HG03045 (cell line): ENCODE results near the gene CLDN9.
"Not testable (repeated sequence)": the region's sequence is repeated elsewhere in the genome, so short reads cannot be mapped to it uniquely, and the experiment has no call there.

Source experiments
- ATAC-seq: cut with Tn5 transposase; IDR thresholded peaks from one replicate; pipeline ENCODE4 v1.9.1; 2021; ENCODE audit warnings: mild to moderate bottlenecking, moderate library complexity; ENCODE audit not compliant: unreplicated experiment

The CLDN9 gene

DNA sequence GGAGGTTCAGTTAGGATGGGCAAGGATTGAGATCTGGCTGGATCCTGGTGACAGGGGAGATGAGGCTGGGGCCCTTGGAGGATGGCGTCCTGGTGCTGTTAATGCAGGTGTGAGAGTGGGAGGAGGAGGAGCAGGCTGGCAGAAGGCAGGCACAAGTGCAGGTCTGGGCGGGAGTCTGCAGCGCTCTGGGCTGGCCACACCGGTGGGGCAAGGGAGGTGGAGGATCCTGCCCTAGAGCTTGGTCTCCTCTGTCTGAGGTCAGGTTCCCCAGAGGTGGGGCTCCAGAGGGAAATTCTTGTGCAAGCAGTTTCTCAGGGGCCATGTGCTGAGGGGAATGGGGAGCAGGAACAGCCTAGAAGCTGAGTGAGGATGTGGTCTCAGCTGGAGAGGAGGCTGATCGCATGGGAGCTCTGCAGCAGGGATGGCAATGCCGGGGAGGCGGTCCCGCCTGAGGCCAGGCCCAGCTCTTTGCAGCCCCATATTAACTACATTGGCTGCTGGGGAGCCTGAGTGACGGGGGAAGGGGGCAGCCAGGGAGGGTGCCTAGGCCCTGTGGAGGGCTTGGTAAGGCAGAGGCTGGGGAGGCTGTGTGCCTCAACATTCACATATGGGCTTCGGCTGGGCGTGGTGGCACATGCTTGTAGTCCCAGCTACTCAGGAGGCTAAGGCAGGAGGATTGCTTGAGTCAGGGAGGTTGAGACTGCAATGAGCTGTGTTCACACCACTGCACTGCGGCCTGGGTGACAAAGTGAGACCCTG lies 40.0 kb downstream of the CLDN9 start:
- not testable (repeated sequence) for ATAC-seq

DNA sequence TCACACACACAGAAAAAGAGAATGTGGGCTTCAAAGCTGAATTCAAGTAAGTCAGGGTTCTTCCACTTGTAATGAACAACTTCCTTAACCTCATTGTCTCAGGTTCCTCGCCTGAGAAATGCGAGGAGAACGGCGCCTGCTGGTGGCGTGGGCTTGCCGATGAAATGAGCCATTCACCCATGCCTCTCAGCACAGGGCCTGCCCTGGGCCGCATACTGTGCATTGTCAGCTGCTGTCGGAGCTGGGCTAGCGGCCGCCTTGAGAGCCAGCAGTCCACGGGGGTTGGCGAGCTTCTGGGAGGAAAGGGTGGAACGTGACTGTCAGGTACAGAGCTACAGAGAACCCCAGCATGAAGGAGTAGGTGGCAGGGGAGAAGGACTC lies 40.6 kb downstream of the CLDN9 start:
- ATAC-seq = not testable (repeated sequence)

DNA sequence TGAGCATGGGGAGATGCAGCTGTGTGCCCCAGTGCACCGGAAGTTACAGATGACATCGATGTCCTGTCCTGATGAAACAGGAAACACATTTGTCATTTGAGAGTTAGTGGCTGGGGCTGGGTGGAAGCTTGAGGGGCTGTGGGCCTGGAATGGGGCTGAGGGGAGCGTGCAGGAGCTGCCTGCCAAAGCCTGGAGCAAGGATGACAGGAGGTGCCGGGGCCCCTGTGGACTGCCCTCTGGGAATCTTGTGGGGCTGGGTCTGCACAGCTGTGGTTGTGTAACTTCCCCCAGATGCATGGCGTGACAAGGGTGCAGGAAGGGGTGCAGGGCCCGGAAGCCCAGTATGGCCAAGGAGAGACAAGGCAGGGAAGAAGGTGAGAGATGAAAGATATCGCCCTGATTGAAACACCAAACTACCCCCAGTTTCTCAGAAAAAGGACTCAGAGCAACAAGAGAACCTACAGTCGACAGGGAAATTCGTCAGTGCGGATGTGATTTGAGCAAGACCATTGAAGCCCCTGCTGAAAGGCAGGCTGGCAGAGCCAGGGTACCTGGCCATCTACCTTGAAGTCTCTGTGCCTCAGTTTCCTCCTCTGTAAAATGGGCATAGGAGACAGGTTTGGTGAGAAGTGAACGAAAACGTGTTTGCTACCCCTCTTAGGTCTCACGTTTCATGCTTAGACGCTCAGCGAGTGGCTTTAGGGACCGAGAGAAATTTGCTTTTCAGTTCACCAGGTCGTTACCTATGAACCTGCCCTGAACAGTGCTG lies 42.4 kb downstream of the CLDN9 start:
- ATAC-seq = no peak

DNA sequence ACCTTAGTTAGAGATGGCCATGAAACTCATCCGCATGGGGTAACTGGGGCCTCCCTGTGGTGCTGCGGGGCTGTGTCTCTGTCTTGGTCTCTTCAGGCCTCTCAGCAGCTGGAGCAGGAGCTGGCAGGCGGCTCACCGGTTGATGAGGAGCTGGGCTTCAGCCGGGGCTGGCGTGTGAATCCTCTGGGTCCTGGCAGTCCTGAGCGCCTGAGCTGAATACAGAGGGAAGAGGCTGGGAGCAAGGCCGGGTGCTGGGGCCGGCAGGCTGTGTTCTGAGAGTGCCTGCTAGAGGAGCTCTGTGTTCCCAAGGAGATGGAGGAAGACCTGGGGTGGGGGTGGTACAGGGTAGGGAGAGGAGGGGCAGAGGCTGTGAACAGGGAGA lies 43.0 kb downstream of the CLDN9 start:
- ATAC-seq = not testable (repeated sequence)

DNA sequence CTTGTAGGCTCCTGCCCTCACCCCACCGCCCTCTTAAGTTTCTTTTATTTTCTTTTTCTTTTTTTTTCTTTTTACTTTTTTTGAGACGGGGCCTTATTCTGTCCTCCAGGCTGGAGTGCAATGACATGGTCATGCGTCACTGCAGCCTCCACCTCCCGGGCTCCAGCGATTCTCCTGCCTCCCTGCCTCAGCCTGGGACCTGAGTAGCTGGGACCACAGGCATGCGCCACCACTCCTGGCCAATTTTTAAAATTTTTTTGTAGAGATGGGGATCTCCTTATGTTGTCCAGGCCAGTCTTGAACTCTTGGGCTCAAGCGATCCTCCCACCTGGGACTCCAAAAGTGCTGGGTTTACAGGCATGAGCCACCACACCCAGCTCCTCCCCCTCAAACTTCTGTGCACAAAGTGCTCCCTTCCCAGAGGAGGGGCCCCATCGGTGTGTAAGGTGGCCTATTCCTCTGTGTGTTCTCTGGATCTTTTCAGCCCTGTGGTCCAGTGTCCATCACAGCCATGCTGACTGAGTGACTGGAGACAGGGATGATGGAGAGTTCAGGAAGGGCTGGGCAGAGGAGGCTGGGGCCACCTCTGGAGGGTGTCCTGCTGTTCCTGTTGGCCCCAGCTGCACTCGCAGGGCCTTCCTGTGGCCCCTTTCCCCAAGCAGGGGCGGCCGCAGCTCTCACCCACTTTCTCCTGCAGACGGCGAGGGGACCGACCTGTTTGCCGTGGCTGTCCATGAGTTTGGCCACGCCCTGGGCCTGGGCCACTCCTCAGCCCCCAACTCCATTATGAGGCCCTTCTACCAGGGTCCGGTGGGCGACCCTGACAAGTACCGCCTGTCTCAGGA lies 43.8 kb downstream of the CLDN9 start:
- no peak for ATAC-seq

DNA sequence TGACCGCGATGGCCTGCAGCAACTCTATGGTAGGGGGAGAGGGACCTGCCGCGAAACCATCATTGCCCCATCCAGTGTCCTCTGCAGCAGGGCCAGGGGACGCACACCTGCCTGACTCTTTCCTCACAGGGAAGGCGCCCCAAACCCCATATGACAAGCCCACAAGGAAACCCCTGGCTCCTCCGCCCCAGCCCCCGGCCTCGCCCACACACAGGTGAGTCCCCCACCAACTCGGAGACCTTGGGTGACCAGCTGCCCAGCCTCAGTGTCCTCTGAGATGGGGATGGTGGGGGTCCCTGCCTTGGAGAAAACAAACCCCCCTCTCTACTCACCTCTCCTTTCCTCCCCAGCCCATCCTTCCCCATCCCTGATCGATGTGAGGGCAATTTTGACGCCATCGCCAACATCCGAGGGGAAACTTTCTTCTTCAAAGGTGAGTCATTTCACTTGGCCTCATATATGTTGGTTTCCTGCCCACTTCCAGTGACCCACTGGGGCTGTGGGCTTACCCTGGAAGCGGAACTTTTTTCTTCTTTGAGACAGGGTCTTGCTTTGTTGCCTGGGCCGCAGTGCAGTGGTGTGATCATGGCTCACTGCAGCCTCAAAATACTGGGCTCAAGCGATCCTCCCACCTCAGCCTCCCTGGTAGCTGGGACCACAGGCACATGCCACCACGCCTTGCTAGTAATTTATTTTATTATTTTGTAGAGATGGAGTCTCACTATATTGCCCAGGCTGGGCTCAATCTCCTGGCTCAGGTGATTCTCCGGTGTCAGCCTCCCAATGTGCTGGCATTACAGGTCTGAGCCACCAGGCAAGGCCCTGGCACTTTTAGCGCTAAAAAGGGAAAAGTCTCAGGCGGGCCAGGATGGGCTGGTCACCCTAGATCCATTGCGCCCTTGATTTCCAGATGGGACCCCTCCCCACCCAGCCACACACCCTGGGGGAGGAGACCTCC lies 44.7 kb downstream of the CLDN9 start:
- no peak for ATAC-seq

DNA sequence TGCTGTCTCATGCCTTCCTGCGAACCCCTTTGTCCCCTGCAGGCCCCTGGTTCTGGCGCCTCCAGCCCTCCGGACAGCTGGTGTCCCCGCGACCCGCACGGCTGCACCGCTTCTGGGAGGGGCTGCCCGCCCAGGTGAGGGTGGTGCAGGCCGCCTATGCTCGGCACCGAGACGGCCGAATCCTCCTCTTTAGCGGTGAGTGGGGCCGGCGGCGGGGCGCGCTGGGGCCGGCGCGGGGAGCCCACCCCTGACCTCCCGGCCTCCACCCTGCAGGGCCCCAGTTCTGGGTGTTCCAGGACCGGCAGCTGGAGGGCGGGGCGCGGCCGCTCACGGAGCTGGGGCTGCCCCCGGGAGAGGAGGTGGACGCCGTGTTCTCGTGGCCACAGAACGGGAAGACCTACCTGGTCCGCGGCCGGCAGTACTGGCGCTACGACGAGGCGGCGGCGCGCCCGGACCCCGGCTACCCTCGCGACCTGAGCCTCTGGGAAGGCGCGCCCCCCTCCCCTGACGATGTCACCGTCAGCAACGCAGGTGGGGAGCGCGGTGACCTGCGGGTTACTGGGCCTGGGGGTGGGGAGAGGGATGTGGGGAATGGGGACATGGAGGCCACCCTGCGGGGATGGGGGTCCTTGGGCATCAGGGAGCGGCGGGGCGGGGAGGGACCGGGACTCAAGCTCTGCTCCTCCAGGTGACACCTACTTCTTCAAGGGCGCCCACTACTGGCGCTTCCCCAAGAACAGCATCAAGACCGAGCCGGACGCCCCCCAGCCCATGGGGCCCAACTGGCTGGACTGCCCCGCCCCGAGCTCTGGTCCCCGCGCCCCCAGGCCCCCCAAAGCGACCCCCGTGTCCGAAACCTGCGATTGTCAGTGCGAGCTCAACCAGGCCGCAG lies 45.7 kb downstream of the CLDN9 start:
- peak; percentile 8 for ATAC-seq

DNA sequence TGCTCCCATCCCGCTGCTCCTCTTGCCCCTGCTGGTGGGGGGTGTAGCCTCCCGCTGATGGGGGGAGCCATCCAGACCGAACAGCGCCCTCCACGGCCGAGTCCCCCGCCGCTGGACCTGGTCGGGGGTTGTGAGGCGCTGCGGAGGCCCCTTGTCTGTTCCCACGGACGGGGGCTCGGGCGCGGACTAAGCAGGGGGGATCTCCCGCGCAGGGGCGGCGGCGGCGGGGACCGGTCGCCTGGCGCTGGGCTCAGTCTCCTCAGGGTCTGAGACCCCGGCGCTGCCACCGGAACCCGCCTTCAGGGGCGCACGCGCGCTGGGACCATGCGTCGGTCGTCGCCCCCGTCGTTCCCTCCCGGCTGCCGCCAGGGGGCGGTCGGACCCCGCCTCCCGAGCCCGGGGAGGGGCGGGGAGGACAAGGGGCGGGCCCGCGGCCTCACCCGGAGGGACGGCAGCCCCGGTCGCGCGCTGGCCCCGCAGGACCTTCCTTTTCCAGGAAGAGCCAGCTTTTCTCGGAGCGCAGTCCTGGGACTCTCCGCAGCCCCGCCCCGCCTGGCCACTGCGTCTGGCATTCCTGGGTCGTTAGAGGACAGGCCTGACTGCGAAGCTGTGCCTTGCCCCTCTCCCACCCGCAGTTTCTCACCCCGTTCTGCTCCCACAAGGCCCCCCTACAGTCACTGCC lies 46.5 kb downstream of the CLDN9 start:
- peak; percentile 58 for ATAC-seq

DNA sequence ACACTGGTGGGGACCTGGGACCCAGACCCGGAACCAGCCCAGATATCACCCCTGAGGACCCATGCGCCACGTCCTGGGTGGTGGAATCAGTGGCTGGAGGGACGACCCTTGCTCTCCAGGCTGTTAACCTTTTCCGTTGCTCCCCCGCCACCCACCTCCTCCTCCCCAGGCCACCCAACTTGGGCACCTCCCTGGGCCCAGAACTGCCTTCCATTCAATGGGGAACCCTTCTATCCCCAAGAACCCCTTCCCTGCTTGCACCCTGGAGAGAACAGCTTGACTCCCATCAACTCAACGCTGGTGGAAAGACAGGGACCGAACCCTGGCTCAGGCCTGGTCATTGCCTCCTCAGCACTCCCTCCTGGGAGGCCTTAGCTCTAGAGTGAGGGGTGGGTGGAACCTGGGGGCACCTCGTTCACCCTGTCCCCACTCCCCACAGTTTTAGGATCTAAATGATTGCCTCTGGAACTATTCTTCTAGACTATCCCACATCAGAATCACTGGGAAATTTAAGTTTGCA lies 47.1 kb downstream of the CLDN9 start:
- no peak for ATAC-seq

DNA sequence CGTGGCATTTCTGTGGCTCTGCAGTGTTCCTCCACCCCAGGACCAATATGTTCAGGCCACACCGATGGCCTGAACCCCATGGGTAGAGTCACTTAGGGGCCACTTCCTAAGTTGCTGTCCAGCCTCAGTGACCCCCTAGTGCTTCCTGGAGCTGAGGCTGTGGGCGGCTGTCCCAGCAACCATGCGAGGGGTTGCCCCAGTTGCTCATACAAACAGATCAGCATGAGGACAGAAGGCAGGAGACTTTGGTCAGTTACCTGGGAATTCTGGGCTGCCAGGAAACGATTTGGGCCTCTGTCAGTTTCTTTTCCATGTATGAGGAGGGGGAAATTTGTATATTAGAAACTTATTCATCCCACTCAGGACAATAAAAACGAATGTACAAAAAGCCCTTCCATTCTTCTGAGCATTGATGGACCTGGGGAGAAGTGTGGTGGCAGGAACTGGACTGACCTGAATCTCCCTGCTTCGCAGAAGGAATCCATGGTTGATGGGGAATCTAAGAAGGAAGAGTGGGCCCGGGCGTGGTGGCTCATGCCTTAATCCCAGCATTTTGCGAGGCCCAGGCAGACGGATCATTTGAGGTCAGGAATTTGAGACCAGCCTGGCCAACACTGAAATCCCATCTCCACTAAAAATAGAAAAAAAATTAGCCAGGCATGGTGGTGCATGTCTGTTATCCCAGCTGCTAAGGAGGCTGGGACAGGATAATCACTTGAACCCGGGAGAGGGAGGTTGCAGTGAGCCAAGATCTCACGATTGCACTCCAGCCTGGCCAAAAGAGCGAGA lies 47.8 kb downstream of the CLDN9 start:
- ATAC-seq = no peak

DNA sequence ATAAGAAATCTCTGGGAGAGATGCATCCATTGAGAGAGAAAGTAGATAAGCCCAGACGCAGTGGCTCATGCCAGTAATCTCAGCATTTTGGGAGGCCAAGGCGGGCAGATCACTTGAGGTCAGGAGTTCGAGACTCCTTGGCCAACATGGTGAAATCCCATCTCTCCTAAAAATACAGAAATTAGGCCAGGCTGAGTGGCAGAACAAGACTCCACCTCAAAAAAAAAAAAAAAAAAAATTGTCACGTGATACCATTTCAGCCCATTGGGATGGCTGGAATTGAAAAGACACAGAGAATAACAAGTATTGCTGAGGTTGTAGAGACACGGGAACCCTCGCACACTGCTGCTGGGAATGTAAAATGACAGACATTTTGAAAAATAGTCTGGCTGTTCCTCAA lies 49.8 kb downstream of the CLDN9 start:
- ATAC-seq = no peak

DNA sequence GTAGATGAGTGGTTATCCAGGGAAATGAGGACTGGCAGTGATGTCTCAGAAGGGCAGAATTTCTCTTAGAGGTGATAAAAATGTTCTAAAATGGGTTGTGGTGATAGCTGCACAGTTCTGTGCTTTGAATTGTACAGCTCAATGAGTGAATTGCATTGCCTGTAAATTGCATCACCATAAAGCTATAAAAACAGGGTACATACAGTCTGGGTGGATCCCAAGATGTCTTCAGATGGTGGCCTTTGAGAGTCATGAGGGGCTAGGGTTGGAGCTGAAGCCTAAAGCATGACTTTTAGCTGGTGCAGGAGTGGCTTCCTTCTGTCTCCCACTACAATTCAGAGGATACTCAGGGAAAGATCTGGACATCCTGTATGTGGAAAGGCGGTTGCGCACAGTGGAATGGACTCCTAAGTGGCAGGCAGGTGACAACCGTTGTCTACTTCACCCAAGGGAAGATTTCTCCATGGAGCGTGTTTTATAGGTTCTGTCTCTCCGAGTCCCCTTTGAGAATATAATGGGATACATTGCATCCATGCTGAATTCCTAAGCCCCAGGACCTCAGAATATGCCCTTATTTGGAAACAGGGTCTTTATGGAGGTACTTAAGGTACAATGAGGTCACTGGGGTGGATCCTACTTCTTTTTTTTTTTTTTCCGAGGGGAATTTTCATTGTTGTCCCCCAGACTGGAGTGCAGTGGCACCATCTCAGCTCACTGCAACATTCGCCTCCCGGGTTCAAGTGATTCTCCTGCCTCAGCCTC lies 51.1 kb downstream of the CLDN9 start:
- no peak for ATAC-seq
